Activated CD8-positive, alpha-beta memory T cell treated with anti-CD3 and anti-CD28 coated beads for 24 hours (primary cell): ENCODE results near the gene SFMBT1.
"Not testable (repeated sequence)": the region's sequence is repeated elsewhere in the genome, so short reads cannot be mapped to it uniquely, and the experiment has no call there.

Experiments used
- DNase-seq: peaks from one replicate; pipeline ENCODE4 v3.0.0-alpha.2; 2020

The SFMBT1 gene

GRCh38 chr3:53035018-53035417, 10.9 kb downstream of the SFMBT1 start:
- DNase-seq, result not testable (repeated sequence)

GRCh38 chr3:53034411-53034810, 11.5 kb downstream of the SFMBT1 start:
- not testable (repeated sequence) for DNase-seq

- DNase-seq, result no peak
Measured at GRCh38 chr3:53032609-53033008, 13.3 kb downstream of the SFMBT1 start.

- peak; percentile 70 for DNase-seq
Measured at GRCh38 chr3:53030619-53031449, 15.0 kb downstream of the SFMBT1 start.

GRCh38 chr3:53028641-53029040, 17.2 kb downstream of the SFMBT1 start:
- DNase-seq, result no peak

- no peak for DNase-seq
Measured at GRCh38 chr3:53027254-53027844, 18.5 kb downstream of the SFMBT1 start.

- DNase-seq, result no peak
Measured at GRCh38 chr3:53026382-53027162, 19.3 kb downstream of the SFMBT1 start.

- DNase-seq, result no peak
Measured at GRCh38 chr3:53024315-53024714, 21.6 kb downstream of the SFMBT1 start.

GRCh38 chr3:53023072-53023823, 22.6 kb downstream of the SFMBT1 start:
- DNase-seq, result no peak

- no peak for DNase-seq
Measured at GRCh38 chr3:53022647-53023046, 23.2 kb downstream of the SFMBT1 start.

- DNase-seq, result no peak
Measured at GRCh38 chr3:53016236-53016635, 29.6 kb downstream of the SFMBT1 start.

- no peak for DNase-seq
Measured at GRCh38 chr3:53011324-53011723, 34.5 kb downstream of the SFMBT1 start.

GRCh38 chr3:53009826-53010539, 35.9 kb downstream of the SFMBT1 start:
- no peak for DNase-seq

GRCh38 chr3:53008932-53009331, 36.9 kb downstream of the SFMBT1 start:
- no peak for DNase-seq

GRCh38 chr3:53005854-53006513, 39.9 kb downstream of the SFMBT1 start:
- DNase-seq, result no peak

GRCh38 chr3:53005338-53005737, 40.5 kb downstream of the SFMBT1 start:
- DNase-seq, result no peak

GRCh38 chr3:53003320-53003719, 42.6 kb downstream of the SFMBT1 start:
- DNase-seq, result no peak

GRCh38 chr3:52998771-52999513, 46.9 kb downstream of the SFMBT1 start:
- no peak for DNase-seq

- no peak for DNase-seq
Measured at GRCh38 chr3:52990637-52991036, 55.2 kb downstream of the SFMBT1 start.

GRCh38 chr3:52986938-52987337, 58.9 kb downstream of the SFMBT1 start:
- no peak for DNase-seq

- no peak for DNase-seq
Measured at GRCh38 chr3:52986049-52986448, 59.8 kb downstream of the SFMBT1 start.
